Endothelial cell of umbilical vein (primary cell): ENCODE data around the gene BABAM2. TPM values are rescaled to one million over a fixed set of nuclear protein-coding genes. Genes with fewer than 3 reads are reported as not detected.
A peak's percentile ranks its signal among the peaks of the same experiment; 100 is the strongest.

ENCODE experiments used
- BruUV-seq: library from RNA; stranded (reverse); fragments of 400-500 nt; replicated peaks from 2 replicates; lab custom pipeline; 2021; lab: Mats Ljungman, UMichigan
- CTCF ChIA-PET: fragments of 300-600, 350-600 bp; sonication (Branson Sonifier 250); formaldehyde crosslinking; loops from one replicate; lab custom pipeline; 2021; ENCODE audit warnings: antibody characterized with exemption, inconsistent platforms; lab: Charles Lee
- POLR2A ChIA-PET: fragments of 300-600, 350-600 bp; sonication (Branson Sonifier 250); formaldehyde crosslinking; loops from one replicate; lab custom pipeline; 2021; ENCODE audit warnings: antibody characterized with exemption, inconsistent platforms; lab: Charles Lee
- DNase-seq: peaks from one replicate; pipeline ENCODE4 v3.0.0-alpha.2; 2011; ENCODE audit warnings: low read depth, low spot score
- FAIRE-seq: peaks from 2 replicates; lab custom pipeline; 2011; peaks lifted over from hg19 to GRCh38; lab: Jason Lieb, UNC
- H2AFZ ChIP-seq: 2 replicates; pipeline ENCODE4 v1.6.0; 2012; ENCODE audit warnings: low read depth, low read length, control low read depth, inconsistent platforms
- H3K27ac ChIP-seq: 2 replicates; pipeline ENCODE4 v1.5.1; 2011; ENCODE audit warnings: low read depth, mild to moderate bottlenecking, control low read depth, low read length, moderate library complexity; ENCODE audit not compliant: insufficient read depth
- H3K27me3 ChIP-seq, 2 experiments: 2 replicates each; pipeline versions ENCODE4 v1.6.0 to v1.6.1; 2011; ENCODE audit warnings: low read length in 2 of 2, mixed read lengths in 1 of 2; ENCODE audit not compliant: control insufficient read depth in 2 of 2, insufficient read depth in 2 of 2
- H3K36me3 ChIP-seq, 2 experiments: 2 replicates in 1 of 2; 3 replicates in 1 of 2; pipeline ENCODE4 v1.5.1; 2011; ENCODE audit warnings: low read length in 2 of 2, mild to moderate bottlenecking in 1 of 2, moderate library complexity in 1 of 2; ENCODE audit not compliant: control insufficient read depth in 2 of 2, insufficient read depth in 2 of 2; ENCODE audit errors: extremely low read depth in 1 of 2
- H3K4me1 ChIP-seq: 3 replicates; pipeline ENCODE4 v1.5.1; 2011; ENCODE audit warnings: mild to moderate bottlenecking, low read length; ENCODE audit not compliant: control insufficient read depth, insufficient read depth; ENCODE audit errors: extremely low read depth
- H3K4me2 ChIP-seq: 2 replicates; pipeline ENCODE4 v1.6.1; 2011; ENCODE audit warnings: low read length, control low read depth, mixed read lengths; ENCODE audit not compliant: insufficient read depth
- H3K4me3 ChIP-seq, 3 experiments: fragments of 200-600 bp in 1 of 3; sonication (generic), shearing (Covaris generic) in 1 of 3; replicated peaks in 1 of 3; 2 replicates each; pipeline ENCODE4 v1.5.1; 2011 to 2016; ENCODE audit warnings: control low read depth in 3 of 3, low read length in 3 of 3, mild to moderate bottlenecking in 2 of 3, inconsistent platforms in 1 of 3, low read depth in 1 of 3, moderate library complexity in 1 of 3; ENCODE audit not compliant: insufficient read depth in 1 of 3
- H3K79me2 ChIP-seq: 2 replicates; pipeline ENCODE4 v1.6.0; 2012; ENCODE audit warnings: low read length, inconsistent platforms; ENCODE audit not compliant: control insufficient read depth, insufficient read depth
- H3K9ac ChIP-seq: replicated peaks from 2 replicates; pipeline ENCODE3; 2011; ENCODE audit warnings: low read length, control low read depth; ENCODE audit not compliant: insufficient read depth; ENCODE audit errors: extremely low read depth
- H3K9me1 ChIP-seq: replicated peaks from 3 replicates; pipeline ENCODE4 v1.6.0; 2011; ENCODE audit warnings: mild to moderate bottlenecking, low read length; ENCODE audit not compliant: control insufficient read depth, insufficient read depth; ENCODE audit errors: extremely low read depth
- H3K9me3 ChIP-seq: replicated peaks from 2 replicates; pipeline ENCODE4 v1.5.1; 2012; ENCODE audit warnings: low read length, inconsistent platforms; ENCODE audit not compliant: control insufficient read depth, insufficient read depth
- H4K20me1 ChIP-seq: replicated peaks from 2 replicates; pipeline ENCODE3; 2011; ENCODE audit warnings: mild to moderate bottlenecking, low read length; ENCODE audit not compliant: control insufficient read depth, insufficient read depth; ENCODE audit errors: extremely low read depth
- FOS ChIP-seq: IDR thresholded peaks from 2 replicates; pipeline ENCODE4 v1.6.1; 2011; ENCODE audit warnings: mild to moderate bottlenecking, low read length, moderate library complexity, borderline replicate concordance; ENCODE audit not compliant: insufficient read depth
- GATA2 ChIP-seq: IDR thresholded peaks from 2 replicates; pipeline ENCODE4 v1.7.0; 2011; ENCODE audit warnings: low read depth, mild to moderate bottlenecking, moderate library complexity, mixed read lengths, low read length; ENCODE audit not compliant: insufficient read length, insufficient read depth
- JUN ChIP-seq: IDR thresholded peaks from 2 replicates; pipeline ENCODE4 v1.6.1; 2011; ENCODE audit warnings: borderline replicate concordance, low read depth; ENCODE audit not compliant: insufficient read length, insufficient read depth
- POLR2A ChIP-seq: IDR thresholded peaks from 2 replicates; pipeline ENCODE4 v1.6.1; 2012; ENCODE audit warnings: low read depth, mild to moderate bottlenecking, control low read depth, low read length
- POLR2AphosphoS5 ChIP-seq: IDR thresholded peaks from 2 replicates; pipeline ENCODE4 v1.6.1; 2012; ENCODE audit warnings: low read depth, mild to moderate bottlenecking, control low read depth, low read length, moderate library complexity; ENCODE audit not compliant: insufficient read depth
- dilution Hi-C: fragments of 300-500 bp; cut with MboI; formaldehyde crosslinking; loops from one replicate; pipeline ENCODE4 v1.15.0; 2019; ENCODE audit warnings: low sequenced_read_pairs; ENCODE audit not compliant: extremely low pct_ligation_motif_present
- intact Hi-C: fragments of 100-400 bp; cut with micrococcal nuclease; formaldehyde crosslinking; loops from one replicate; pipeline ENCODE4 v1.10.0; 2022
- polyA plus RNA-seq, 4 experiments: library from polyadenylated mRNA; depleted of rRNA in 3 of 4; stranded (reverse) in 3 of 4; unstranded in 1 of 4; fragments of >200 nt; gene quantifications; 2 replicates each; pipeline versions ENCODE4 v1.2.1 to v1.2.3, GENCODE V29; 2011 to 2012; ENCODE audit warnings: missing spikeins in 1 of 4
- total RNA-seq: library from RNA; stranded (reverse); gene quantifications from 2 replicates; pipeline ENCODE4 v1.2.3, GENCODE V29; 2021
- TF ChIP-seq, protein P1 (sequence below), 2 donors: IDR thresholded peaks; 1 replicate in 1 of 2; 2 replicates in 1 of 2; pipeline ENCODE4 v1.5.1; 2011; ENCODE audit warnings: low read length in 2 of 2, mild to moderate bottlenecking in 2 of 2, moderate library complexity in 2 of 2, control low read depth in 1 of 2, inconsistent platforms in 1 of 2, low read depth in 1 of 2; ENCODE audit not compliant: insufficient read depth in 1 of 2; ENCODE audit errors: extremely low read depth in 1 of 2
- TF ChIP-seq, protein P2 (sequence below): IDR thresholded peaks from 2 replicates; pipeline ENCODE4 v1.6.1; 2011; ENCODE audit not compliant: insufficient read depth, insufficient read length

Gene BABAM2
- total and polyA plus RNA-seq, 2 donors (not counting 3 experiments of a cell fraction or from before 2014, with no cell fraction given), result 19.9 to 27.6 TPM

- Histone ChIP-seq H3K27me3 (no peaks in the 10 kb centered on the region), H3K27ac (peak overlapping the region; percentile 63), H3K4me1 (peaks cover 23% of the 10 kb centered on the region), H3K4me3 (peak overlapping the region in 1 of 3 experiments; percentile 29), H3K9me3 (no peaks in the 10 kb centered on the region), H2AFZ (peak overlapping the region; percentile 2), H3K4me2 (peak overlapping the region; percentile 84), H3K36me3 (no peaks in the 10 kb centered on the region), H3K79me2 (no peaks in the 10 kb centered on the region), H4K20me1 (no peaks in the 10 kb centered on the region), H3K9ac (peak overlapping the region; percentile 41), H3K9me1 (no peaks in the 10 kb centered on the region)
- ChIA-PET CTCF (interaction anchor here (0.8 to 2.1 kb wide), 13 partner anchors 10 to 399 kb away, joined by 3 to 5 read pairs (median 4); no protein-coding TSS in a partner anchor), POLR2A (interaction anchor here (0.9 to 1.3 kb wide), 2 partner anchors 14 to 290 kb away, joined by 3 to 4 read pairs; partner anchors contain the start of gene FOSL2)
- dilution Hi-C loops, result no loop called here
- FAIRE-seq (peak; percentile 86), DNase-seq (peak; percentile 91)
- BruUV-seq, result no TSS peak
- intact Hi-C loops, result loop anchor here (1.0 to 5.0 kb wide), 5 partner anchors 22 to 400 kb away; no protein-coding TSS in a partner anchor
- peak; percentile 48 for TF ChIP-seq POLR2A
- TF ChIP-seq, protein P1, sequence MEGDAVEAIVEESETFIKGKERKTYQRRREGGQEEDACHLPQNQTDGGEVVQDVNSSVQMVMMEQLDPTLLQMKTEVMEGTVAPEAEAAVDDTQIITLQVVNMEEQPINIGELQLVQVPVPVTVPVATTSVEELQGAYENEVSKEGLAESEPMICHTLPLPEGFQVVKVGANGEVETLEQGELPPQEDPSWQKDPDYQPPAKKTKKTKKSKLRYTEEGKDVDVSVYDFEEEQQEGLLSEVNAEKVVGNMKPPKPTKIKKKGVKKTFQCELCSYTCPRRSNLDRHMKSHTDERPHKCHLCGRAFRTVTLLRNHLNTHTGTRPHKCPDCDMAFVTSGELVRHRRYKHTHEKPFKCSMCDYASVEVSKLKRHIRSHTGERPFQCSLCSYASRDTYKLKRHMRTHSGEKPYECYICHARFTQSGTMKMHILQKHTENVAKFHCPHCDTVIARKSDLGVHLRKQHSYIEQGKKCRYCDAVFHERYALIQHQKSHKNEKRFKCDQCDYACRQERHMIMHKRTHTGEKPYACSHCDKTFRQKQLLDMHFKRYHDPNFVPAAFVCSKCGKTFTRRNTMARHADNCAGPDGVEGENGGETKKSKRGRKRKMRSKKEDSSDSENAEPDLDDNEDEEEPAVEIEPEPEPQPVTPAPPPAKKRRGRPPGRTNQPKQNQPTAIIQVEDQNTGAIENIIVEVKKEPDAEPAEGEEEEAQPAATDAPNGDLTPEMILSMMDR (IDR thresholded peaks at IDR 0.05; ENCODE audit: extremely low read depth in 1 of 2, insufficient read depth in 1 of 2, low read depth in 1 of 2, low read length in 2 of 2), result no peak
- TF ChIP-seq, protein P2, sequence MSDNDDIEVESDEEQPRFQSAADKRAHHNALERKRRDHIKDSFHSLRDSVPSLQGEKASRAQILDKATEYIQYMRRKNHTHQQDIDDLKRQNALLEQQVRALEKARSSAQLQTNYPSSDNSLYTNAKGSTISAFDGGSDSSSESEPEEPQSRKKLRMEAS, result no peak
- TF ChIP-seq POLR2AphosphoS5, result peak; percentile 59
- peak; percentile 86 for TF ChIP-seq JUN
- peak; percentile 80 for TF ChIP-seq FOS
- peak; percentile 72 for TF ChIP-seq GATA2
Measured at GRCh38 chr2:28102455-28102874, 211.9 kb downstream of the BABAM2 start.
